CD4-positive, CD25-positive, alpha-beta regulatory T cell (primary cell): ENCODE measurements around the gene MROH7. TPM values are rescaled to one million over a fixed set of nuclear protein-coding genes. Genes with fewer than 3 reads are reported as not detected.
A peak's percentile ranks its signal among the peaks of the same experiment; 100 is the strongest.

ENCODE experiments used
- ATAC-seq, 2 donors: fragments of 150-1000 bp; cut with Tn5 transposase; one replicate each; pipeline ENCODE4 v1.10.0; 2021; ENCODE audit warnings: low read depth in 2 of 2, moderate number of reproducible peaks in 2 of 2, moderate library complexity in 1 of 2
- DNase-seq, 3 donors: peaks; one replicate each; pipeline versions ENCODE4 v3.0.0 to v3.0.0-alpha.2; 2012 to 2022; ENCODE audit warnings: mixed read lengths in 1 of 3
- H3K27ac ChIP-seq: one replicate; pipeline ENCODE4 v1.7.0; 2013; ENCODE audit warnings: mild to moderate bottlenecking, low read length; ENCODE audit not compliant: insufficient read depth, poor library complexity, severe bottlenecking
- H3K27me3 ChIP-seq: one replicate; pipeline ENCODE4 v1.7.0; 2013; ENCODE audit warnings: low read length; ENCODE audit not compliant: control insufficient read depth, insufficient read depth
- H3K36me3 ChIP-seq: one replicate; pipeline ENCODE4 v1.7.0; 2013; ENCODE audit warnings: mild to moderate bottlenecking, low read length, moderate library complexity; ENCODE audit not compliant: control insufficient read depth, insufficient read depth
- H3K4me1 ChIP-seq: 2 replicates; pipeline ENCODE4 v1.7.0; 2013; ENCODE audit warnings: mild to moderate bottlenecking, low read length; ENCODE audit not compliant: insufficient read depth, control insufficient read depth, poor library complexity, severe bottlenecking
- H3K4me3 ChIP-seq: one replicate; pipeline ENCODE4 v1.7.0; 2013; ENCODE audit warnings: low read depth, mild to moderate bottlenecking, low read length, moderate library complexity
- H3K9me3 ChIP-seq, 2 experiments: 1 replicate in 1 of 2; 2 replicates in 1 of 2; pipeline ENCODE4 v1.7.0; 2013; ENCODE audit warnings: low read length in 2 of 2, mild to moderate bottlenecking in 1 of 2, moderate library complexity in 1 of 2; ENCODE audit not compliant: control insufficient read depth in 2 of 2
- H3K27ac Mint-ChIP-seq, 3 donors: one replicate each; pipeline ENCODE4 v1.8.0; 2020 to 2022; ENCODE audit warnings: mild to moderate bottlenecking in 3 of 3, mixed read lengths in 3 of 3, moderate library complexity in 2 of 3
- H3K27me3 Mint-ChIP-seq: one replicate; pipeline ENCODE4 v1.8.0; 2022; ENCODE audit warnings: mild to moderate bottlenecking, mixed read lengths
- H3K36me3 Mint-ChIP-seq: one replicate; pipeline ENCODE4 v1.8.0; 2020; ENCODE audit warnings: mixed read lengths
- H3K4me1 Mint-ChIP-seq, 4 donors: one replicate each; pipeline ENCODE4 v1.8.0; 2020 to 2022; ENCODE audit warnings: mixed read lengths in 4 of 4, mild to moderate bottlenecking in 1 of 4
- H3K4me3 Mint-ChIP-seq, 4 donors: one replicate each; pipeline ENCODE4 v1.8.0; 2020 to 2022; ENCODE audit warnings: mild to moderate bottlenecking in 4 of 4, mixed read lengths in 4 of 4, moderate library complexity in 3 of 4
- H3K9me3 Mint-ChIP-seq, 7 donors: one replicate each; pipeline ENCODE4 v1.8.0; 2020 to 2022; ENCODE audit warnings: mixed read lengths in 7 of 7, mild to moderate bottlenecking in 3 of 7, moderate library complexity in 2 of 7
- polyA plus RNA-seq, 4 donors: library from polyadenylated mRNA; unstranded; fragments of 300-500 nt; fragmentation: Illumina TruSeq; gene quantifications; one replicate each; pipeline ENCODE4 v1.2.3, GENCODE V29; 2021
- total RNA-seq: library from RNA; stranded (reverse); gene quantifications from one replicate; pipeline ENCODE4 v1.2.3, GENCODE V29; 2022

Gene MROH7
- total and polyA plus RNA-seq, 5 donors from 2014 or later: not detected

- no peaks in the 10 kb centered on the region for H3K36me3 Mint-ChIP-seq
- H3K27ac Mint-ChIP-seq: no peak overlapping the region
- no peaks in the 10 kb centered on the region for H3K4me1 ChIP-seq
- peaks cover 20% of the 10 kb centered on the region for H3K27me3 Mint-ChIP-seq
- no peak for DNase-seq
- no peaks in the 10 kb centered on the region for H3K27me3 ChIP-seq
- no peak for ATAC-seq
- no peak overlapping the region for H3K4me3 Mint-ChIP-seq
- H3K9me3 ChIP-seq: no peaks in the 10 kb centered on the region
- no peaks in the 10 kb centered on the region for H3K36me3 ChIP-seq
- H3K27ac ChIP-seq: no peak overlapping the region
- H3K9me3 Mint-ChIP-seq: no peaks in the 10 kb centered on the region
- H3K4me1 Mint-ChIP-seq: no peaks in the 10 kb centered on the region
- no peak overlapping the region for H3K4me3 ChIP-seq
Observed at GRCh38 chr1:54650417-54650816, 8.8 kb downstream of the MROH7 start.

GRCh38 chr1:54651608-54652007, 10.0 kb downstream of the MROH7 start:
- no peak overlapping the region for H3K27ac Mint-ChIP-seq
- Histone ChIP-seq H3K27ac (no peak overlapping the region), H3K27me3 (no peaks in the 10 kb centered on the region), H3K4me3 (no peak overlapping the region), H3K4me1 (no peaks in the 10 kb centered on the region), H3K9me3 (no peaks in the 10 kb centered on the region), H3K36me3 (no peaks in the 10 kb centered on the region)
- peaks cover 20% of the 10 kb centered on the region for H3K27me3 Mint-ChIP-seq
- no peaks in the 10 kb centered on the region for H3K4me1 Mint-ChIP-seq
- no peaks in the 10 kb centered on the region for H3K36me3 Mint-ChIP-seq
- H3K9me3 Mint-ChIP-seq: no peaks in the 10 kb centered on the region
- ATAC-seq (no peak), DNase-seq (no peak)
- no peak overlapping the region for H3K4me3 Mint-ChIP-seq

- H3K27ac ChIP-seq: no peak overlapping the region
- Mint-ChIP-seq H3K4me1 (no peaks in the 10 kb centered on the region), H3K27ac (no peak overlapping the region), H3K4me3 (no peak overlapping the region), H3K9me3 (no peaks in the 10 kb centered on the region), H3K27me3 (peaks cover 16% of the 10 kb centered on the region), H3K36me3 (no peaks in the 10 kb centered on the region)
- no peaks in the 10 kb centered on the region for H3K36me3 ChIP-seq
- DNase-seq: no peak
- no peak for ATAC-seq
- no peaks in the 10 kb centered on the region for H3K27me3 ChIP-seq
- H3K4me1 ChIP-seq: no peaks in the 10 kb centered on the region
- H3K4me3 ChIP-seq: no peak overlapping the region
- no peaks in the 10 kb centered on the region for H3K9me3 ChIP-seq
Observed at GRCh38 chr1:54652168-54652567, 10.6 kb downstream of the MROH7 start.

GRCh38 chr1:54653036-54653435, 11.4 kb downstream of the MROH7 start:
- ATAC-seq (no peak), DNase-seq (no peak)
- Histone ChIP-seq H3K4me3 (no peak overlapping the region), H3K4me1 (no peaks in the 10 kb centered on the region), H3K9me3 (peaks cover 0 to 3% of the 10 kb centered on the region in 2 experiments), H3K27ac (no peak overlapping the region), H3K36me3 (no peaks in the 10 kb centered on the region), H3K27me3 (no peaks in the 10 kb centered on the region)
- H3K4me3 Mint-ChIP-seq: no peak overlapping the region
- H3K27me3 Mint-ChIP-seq: peaks cover 20% of the 10 kb centered on the region
- no peaks in the 10 kb centered on the region for H3K4me1 Mint-ChIP-seq
- H3K27ac Mint-ChIP-seq: no peak overlapping the region
- peaks cover 0 to 3% (median 2%) of the 10 kb centered on the region in 7 donors for H3K9me3 Mint-ChIP-seq
- no peaks in the 10 kb centered on the region for H3K36me3 Mint-ChIP-seq

- Histone ChIP-seq H3K27ac (no peak overlapping the region), H3K4me1 (no peaks in the 10 kb centered on the region), H3K36me3 (no peaks in the 10 kb centered on the region), H3K27me3 (no peaks in the 10 kb centered on the region), H3K4me3 (no peak overlapping the region), H3K9me3 (peaks cover 0 to 10% of the 10 kb centered on the region in 2 experiments)
- H3K4me3 Mint-ChIP-seq: no peak overlapping the region
- DNase-seq (no peak), ATAC-seq (no peak)
- no peaks in the 10 kb centered on the region for H3K36me3 Mint-ChIP-seq
- peaks cover 0 to 11% (median 3%) of the 10 kb centered on the region in 7 donors for H3K9me3 Mint-ChIP-seq
- H3K27me3 Mint-ChIP-seq: peaks cover 15% of the 10 kb centered on the region
- H3K4me1 Mint-ChIP-seq: no peaks in the 10 kb centered on the region
- H3K27ac Mint-ChIP-seq: no peak overlapping the region
Observed at GRCh38 chr1:54658164-54658913, 16.8 kb downstream of the MROH7 start.

- H3K4me3 Mint-ChIP-seq: no peak overlapping the region
- H3K27me3 ChIP-seq: no peaks in the 10 kb centered on the region
- H3K27ac Mint-ChIP-seq: no peak overlapping the region
- no peaks in the 10 kb centered on the region for H3K36me3 Mint-ChIP-seq
- H3K4me1 ChIP-seq: no peaks in the 10 kb centered on the region
- no peaks in the 10 kb centered on the region for H3K36me3 ChIP-seq
- ATAC-seq: no peak
- H3K4me1 Mint-ChIP-seq: no peaks in the 10 kb centered on the region
- no peak overlapping the region for H3K4me3 ChIP-seq
- peaks cover 0 to 2% (median 1%) of the 10 kb centered on the region in 7 donors for H3K9me3 Mint-ChIP-seq
- peaks cover 5% of the 10 kb centered on the region for H3K27me3 Mint-ChIP-seq
- peaks cover 0 to under 1% of the 10 kb centered on the region in 2 experiments for H3K9me3 ChIP-seq
- no peak for DNase-seq
- no peak overlapping the region for H3K27ac ChIP-seq
Observed at GRCh38 chr1:54663725-54664124, 22.1 kb downstream of the MROH7 start.

GRCh38 chr1:54664364-54664763, 22.8 kb downstream of the MROH7 start:
- Mint-ChIP-seq H3K9me3 (peaks cover 0 to 2% (median 0%) of the 10 kb centered on the region in 7 donors), H3K27ac (peak overlapping the region in 1 of 3 donors; percentile 54), H3K4me3 (no peak overlapping the region), H3K4me1 (no peaks in the 10 kb centered on the region), H3K27me3 (peaks cover 5% of the 10 kb centered on the region), H3K36me3 (no peaks in the 10 kb centered on the region)
- no peaks in the 10 kb centered on the region for H3K27me3 ChIP-seq
- no peak for DNase-seq
- ATAC-seq: no peak
- no peaks in the 10 kb centered on the region for H3K36me3 ChIP-seq
- no peaks in the 10 kb centered on the region for H3K4me1 ChIP-seq
- no peaks in the 10 kb centered on the region for H3K9me3 ChIP-seq
- no peak overlapping the region for H3K4me3 ChIP-seq
- H3K27ac ChIP-seq: no peak overlapping the region

- no peak overlapping the region for H3K4me3 Mint-ChIP-seq
- ATAC-seq (no peak), DNase-seq (no peak)
- H3K27me3 Mint-ChIP-seq: peaks cover 5% of the 10 kb centered on the region
- Histone ChIP-seq H3K27ac (no peak overlapping the region), H3K9me3 (no peaks in the 10 kb centered on the region), H3K36me3 (no peaks in the 10 kb centered on the region), H3K27me3 (no peaks in the 10 kb centered on the region), H3K4me3 (no peak overlapping the region), H3K4me1 (no peaks in the 10 kb centered on the region)
- H3K9me3 Mint-ChIP-seq: peaks cover 0 to 2% (median 0%) of the 10 kb centered on the region in 7 donors
- no peaks in the 10 kb centered on the region for H3K36me3 Mint-ChIP-seq
- H3K27ac Mint-ChIP-seq: no peak overlapping the region
- no peaks in the 10 kb centered on the region for H3K4me1 Mint-ChIP-seq
Observed at GRCh38 chr1:54665852-54666251, 24.3 kb downstream of the MROH7 start.
